Coronary artery (tissue), 2 donors: Measurements from ENCODE around the gene BPIFB4.

ENCODE experiments used
- DNase-seq: peaks from one replicate; pipeline ENCODE4 v3.0.0-alpha.2; 2017; ENCODE audit warnings: low spot score
- H3K27ac ChIP-seq, 2 donors: fragments of 200-600 bp; sonication (generic); one replicate each; pipeline ENCODE4 v1.5.1; 2016 to 2019
- H3K4me3 ChIP-seq: fragments of 200-600 bp; sonication (generic); 2 replicates; pipeline ENCODE4 v1.5.1; 2016; ENCODE audit warnings: mild to moderate bottlenecking, moderate library complexity
- TF ChIP-seq, protein P1 (sequence below): fragments of 200-600 bp; sonication (generic); IDR thresholded peaks from one replicate; pipeline ENCODE4 v1.5.1; 2019; ENCODE audit warnings: antibody characterized with exemption

The BPIFB4 gene

DNA sequence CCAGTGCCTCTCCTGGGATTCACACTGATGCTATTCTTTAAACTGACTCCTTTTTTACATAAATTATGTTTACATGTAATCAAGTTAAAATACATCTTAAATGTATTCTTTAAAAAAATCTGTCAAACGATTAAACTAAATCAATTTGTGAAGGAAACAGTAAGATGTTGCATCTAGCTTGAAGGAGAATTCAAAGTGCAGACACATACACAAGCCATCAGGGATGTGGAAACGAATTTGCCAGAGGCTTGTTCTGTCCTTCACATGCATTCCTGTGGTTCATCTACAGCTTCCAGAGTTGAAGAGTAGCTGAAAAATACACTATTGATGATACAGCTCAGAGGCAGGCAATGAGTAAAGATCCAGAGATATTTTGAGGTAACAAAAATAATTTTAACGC is 33.0 kb upstream of the BPIFB4 start:
- DNase-seq, result no peak
- TF ChIP-seq, protein P1, sequence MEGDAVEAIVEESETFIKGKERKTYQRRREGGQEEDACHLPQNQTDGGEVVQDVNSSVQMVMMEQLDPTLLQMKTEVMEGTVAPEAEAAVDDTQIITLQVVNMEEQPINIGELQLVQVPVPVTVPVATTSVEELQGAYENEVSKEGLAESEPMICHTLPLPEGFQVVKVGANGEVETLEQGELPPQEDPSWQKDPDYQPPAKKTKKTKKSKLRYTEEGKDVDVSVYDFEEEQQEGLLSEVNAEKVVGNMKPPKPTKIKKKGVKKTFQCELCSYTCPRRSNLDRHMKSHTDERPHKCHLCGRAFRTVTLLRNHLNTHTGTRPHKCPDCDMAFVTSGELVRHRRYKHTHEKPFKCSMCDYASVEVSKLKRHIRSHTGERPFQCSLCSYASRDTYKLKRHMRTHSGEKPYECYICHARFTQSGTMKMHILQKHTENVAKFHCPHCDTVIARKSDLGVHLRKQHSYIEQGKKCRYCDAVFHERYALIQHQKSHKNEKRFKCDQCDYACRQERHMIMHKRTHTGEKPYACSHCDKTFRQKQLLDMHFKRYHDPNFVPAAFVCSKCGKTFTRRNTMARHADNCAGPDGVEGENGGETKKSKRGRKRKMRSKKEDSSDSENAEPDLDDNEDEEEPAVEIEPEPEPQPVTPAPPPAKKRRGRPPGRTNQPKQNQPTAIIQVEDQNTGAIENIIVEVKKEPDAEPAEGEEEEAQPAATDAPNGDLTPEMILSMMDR, result no peak
- H3K27ac ChIP-seq, result no peak overlapping the region
- no peak overlapping the region for H3K4me3 ChIP-seq

DNA sequence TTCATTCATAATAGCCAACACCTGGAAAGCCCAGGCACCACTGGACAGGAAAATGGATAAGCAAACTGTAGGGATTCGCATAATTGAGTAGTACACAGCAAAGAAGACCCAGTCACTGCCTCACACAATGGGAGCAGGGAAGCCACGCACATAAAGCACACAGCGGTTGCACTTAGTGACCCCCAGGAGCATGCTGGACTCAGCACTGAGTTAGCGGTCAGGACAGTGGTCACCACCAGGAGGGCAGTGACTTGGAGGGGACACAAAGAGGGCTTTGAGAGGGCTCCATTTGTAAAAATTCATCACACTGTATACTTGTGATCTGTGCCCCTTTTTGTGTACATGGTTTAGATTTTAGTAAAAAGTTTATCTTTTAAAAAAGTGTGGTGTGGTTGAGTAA is 28.1 kb upstream of the BPIFB4 start:
- no peak for DNase-seq
- Histone ChIP-seq H3K27ac (no peak overlapping the region), H3K4me3 (no peak overlapping the region)
- TF ChIP-seq, protein P1, result no peak

DNA sequence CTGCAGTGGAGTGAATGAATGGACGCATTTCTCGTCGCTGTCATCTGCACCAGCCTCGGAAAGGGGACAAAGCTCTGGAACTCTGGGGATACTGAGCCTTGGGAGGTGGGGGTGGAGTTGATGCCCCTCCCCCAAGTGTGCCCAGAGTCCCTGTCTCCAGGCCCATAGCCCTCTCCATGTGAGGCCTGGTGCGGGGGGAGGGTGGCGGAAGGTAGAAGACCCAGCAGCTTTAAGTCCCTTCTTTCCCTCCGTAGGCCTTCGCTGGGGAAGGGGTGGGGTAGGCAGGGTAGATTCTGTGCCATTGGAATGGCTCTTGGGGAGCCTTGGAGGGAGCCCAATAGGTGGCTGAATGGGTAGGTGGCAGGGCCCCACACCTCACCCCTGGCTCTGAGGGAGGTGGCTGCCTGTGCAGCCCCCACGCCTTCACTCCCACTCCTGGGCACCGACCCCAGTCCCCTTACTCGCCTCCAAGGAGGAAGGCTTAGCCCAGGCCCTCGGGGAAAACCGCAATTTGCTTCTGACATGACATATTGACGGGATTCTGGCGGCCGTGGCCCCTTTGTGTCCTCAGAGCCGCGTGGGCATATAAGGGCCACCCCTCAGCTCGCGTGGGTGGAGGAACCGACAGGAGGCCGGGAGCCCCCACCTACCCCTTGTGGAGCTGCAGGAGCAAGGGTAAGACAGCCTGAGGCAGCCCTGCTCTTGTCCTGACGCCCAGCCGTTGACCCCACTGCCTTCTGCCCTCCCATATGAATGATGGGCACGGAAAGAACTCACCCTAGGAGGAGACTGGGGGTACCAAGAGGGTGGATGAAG is 25.9 kb upstream of the BPIFB4 start, which contains the start of gene BPIFB3:
Gene BPIFB3, plus strand, starts transcription at position 613 of the 816 bp plus-strand sequence. CDS start 1,533 bp downstream, outside the sequence.
- TF ChIP-seq, protein P1, result no peak
- Histone ChIP-seq H3K27ac (no peak within 1 kb of the TSS), H3K4me3 (no peak within 1 kb of the TSS)
- DNase-seq, result no peak

DNA sequence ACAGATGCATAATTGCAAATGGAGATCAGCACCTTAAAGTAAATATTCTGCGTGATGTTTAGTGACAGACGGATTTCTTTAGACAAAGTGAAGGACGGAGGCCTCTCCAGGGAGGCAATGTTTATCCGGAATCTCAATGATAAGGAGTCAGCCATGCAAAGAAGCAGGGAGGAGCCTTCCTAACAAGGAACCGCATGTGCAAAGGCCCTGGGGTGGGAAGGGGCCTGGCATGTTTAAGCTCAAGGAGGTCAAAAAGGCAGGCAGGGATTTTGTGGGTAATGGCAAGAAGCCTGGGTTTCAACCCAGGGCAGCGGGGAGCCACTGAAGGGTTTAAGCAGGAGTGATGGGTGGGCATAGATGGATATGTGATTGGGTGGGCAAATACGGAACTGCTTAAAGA is 25.1 kb upstream of the BPIFB4 start:
- no peak overlapping the region for H3K4me3 ChIP-seq
- TF ChIP-seq, protein P1, result no peak
- DNase-seq, result no peak
- H3K27ac ChIP-seq, result no peak overlapping the region

DNA sequence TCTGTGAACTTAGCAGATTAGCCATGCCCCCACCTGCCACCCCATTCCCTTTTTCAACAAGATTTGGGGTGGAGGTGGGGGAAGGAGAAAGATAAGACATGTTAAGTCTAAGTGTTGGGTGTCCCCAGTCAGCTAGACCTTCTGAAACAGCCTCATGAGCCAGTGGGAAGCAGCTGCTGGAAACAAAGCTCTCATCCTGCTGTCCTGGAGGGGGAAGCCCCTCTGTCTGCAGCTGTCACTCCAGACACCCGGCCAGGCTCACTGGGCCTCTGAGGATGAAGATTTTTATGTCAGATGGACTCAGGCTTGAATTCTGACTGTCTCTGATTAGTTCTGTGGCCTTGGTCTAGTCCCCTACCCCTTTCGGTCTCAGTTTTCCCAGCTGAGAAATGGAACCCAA is 24.7 kb upstream of the BPIFB4 start:
- no peak for DNase-seq
- TF ChIP-seq, protein P1, result no peak
- H3K4me3 ChIP-seq, result no peak overlapping the region
- no peak overlapping the region for H3K27ac ChIP-seq

DNA sequence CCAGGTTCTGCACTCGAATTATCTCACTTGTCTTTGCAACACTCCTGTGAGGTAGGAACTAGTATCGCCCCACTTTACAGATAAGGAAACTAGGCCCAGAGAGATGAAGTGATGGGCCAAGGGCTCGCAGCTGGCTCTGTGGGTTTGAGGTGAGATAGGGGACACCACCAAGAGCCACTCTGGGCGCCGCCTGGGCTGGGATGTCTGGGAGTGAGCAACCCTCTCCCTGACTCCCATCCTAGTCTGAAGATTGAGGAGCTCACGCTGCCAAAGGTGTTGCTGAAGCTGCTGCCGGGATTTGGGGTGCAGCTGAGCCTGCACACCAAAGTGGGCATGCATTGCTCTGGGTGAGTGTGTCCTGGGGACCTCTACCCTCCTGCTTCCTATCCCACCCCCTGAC is 20.3 kb upstream of the BPIFB4 start:
- TF ChIP-seq, protein P1, result no peak
- Histone ChIP-seq H3K27ac (no peak overlapping the region), H3K4me3 (no peak overlapping the region)
- no peak for DNase-seq
